BLaER1 treated with 17β-estradiol and CSF1 and Interleukin-3, amounts not matched to agents 10 nM and 100 nM (cell line): ENCODE data around the gene XK.
A peak's percentile ranks its signal among the peaks of the same experiment; 100 is the strongest.
"Not testable (repeated sequence)": the region's sequence is repeated elsewhere in the genome, so short reads cannot be mapped to it uniquely, and the experiment has no call there.

ENCODE experiments used
- H3K27ac ChIP-seq, 11 experiments: shearing (Covaris generic); formaldehyde crosslinking; 2 replicates each; pipeline ENCODE4 v1.8.1; 2022
- H3K27me3 ChIP-seq, 11 experiments: shearing (Covaris generic); formaldehyde crosslinking; 2 replicates each; pipeline ENCODE4 v1.8.1; 2022
- H3K36me3 ChIP-seq, 11 experiments: shearing (Covaris generic); formaldehyde crosslinking; 2 replicates each; pipeline ENCODE4 v1.8.1; 2022
- H3K4me1 ChIP-seq, 10 experiments: shearing (Covaris generic); formaldehyde crosslinking; 2 replicates each; pipeline ENCODE4 v1.8.1; 2022
- H3K4me2 ChIP-seq, 11 experiments: shearing (Covaris generic); formaldehyde crosslinking; 2 replicates each; pipeline ENCODE4 v1.8.1; 2022
- H3K4me3 ChIP-seq, 10 experiments: shearing (Covaris generic); formaldehyde crosslinking; 2 replicates each; pipeline ENCODE4 v1.8.1; 2022
- H3K9ac ChIP-seq, 11 experiments: shearing (Covaris generic); formaldehyde crosslinking; 2 replicates each; pipeline ENCODE4 v1.8.1; 2022
- H3K9me3 ChIP-seq, 11 experiments: shearing (Covaris generic); formaldehyde crosslinking; replicated peaks in 1 of 11; 2 replicates each; pipeline ENCODE4 v1.8.1; 2022
- H4K20me1 ChIP-seq, 11 experiments: shearing (Covaris generic); formaldehyde crosslinking; 2 replicates each; pipeline ENCODE4 v1.8.1; 2022
- Cebpa-rat ChIP-seq, 11 experiments: shearing (Covaris generic); IDR thresholded peaks; 2 replicates each; pipeline ENCODE4 v1.8.1; 2022

The XK gene

DNA sequence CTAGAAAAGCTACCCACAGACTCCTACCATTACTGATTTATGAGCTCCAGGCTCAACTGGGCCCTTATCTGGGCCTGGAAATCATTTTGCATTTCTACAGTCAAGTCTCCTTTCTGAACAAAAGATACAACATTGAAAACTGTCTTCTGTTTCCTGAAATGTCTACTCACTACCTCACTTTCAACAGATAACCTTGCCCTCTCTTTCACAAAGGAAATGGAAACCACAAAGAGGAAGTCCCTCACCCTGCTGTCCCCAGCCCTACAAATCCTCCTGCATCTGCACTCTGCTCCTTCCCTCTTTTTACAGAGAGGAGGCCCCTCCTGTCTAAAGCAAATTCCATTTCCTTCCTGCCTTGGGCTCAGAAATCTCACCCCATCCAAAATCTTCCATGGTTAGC, 69.4 kb downstream of the XK start:
- peaks cover 0 to 80% (median 61%) of the 10 kb centered on the region in 11 experiments; a peak in 18 of 22 replicates for H3K9me3 ChIP-seq
- peak overlapping the region; percentile 77 to 94 (median 86) for H3K4me2 ChIP-seq
- H3K4me3 ChIP-seq = peak overlapping the region in 3 of 10 experiments; percentile 7 to 38 (median 26); a peak in 6 of 20 replicates
- no peaks in the 10 kb centered on the region for H4K20me1 ChIP-seq
- TF ChIP-seq Cebpa-rat (IDR thresholded peaks at IDR 0.05) = 0 out of 22 replicates have a peak, but pooled peaks of 1 of the 11 experiments have one; percentile 17
- peak overlapping the region; percentile 31 to 86 (median 80); a peak in 20 of 22 replicates for H3K9ac ChIP-seq
- peaks cover 48 to 89% (median 54%) of the 10 kb centered on the region in 10 experiments for H3K4me1 ChIP-seq
- H3K27ac ChIP-seq = peak overlapping the region; percentile 53 to 97 (median 94); a peak in 21 of 22 replicates
- peaks cover 0 to under 1% (median 0%) of the 10 kb centered on the region in 11 experiments; a peak in 4 of 22 replicates for H3K36me3 ChIP-seq
- no peaks in the 10 kb centered on the region for H3K27me3 ChIP-seq

DNA sequence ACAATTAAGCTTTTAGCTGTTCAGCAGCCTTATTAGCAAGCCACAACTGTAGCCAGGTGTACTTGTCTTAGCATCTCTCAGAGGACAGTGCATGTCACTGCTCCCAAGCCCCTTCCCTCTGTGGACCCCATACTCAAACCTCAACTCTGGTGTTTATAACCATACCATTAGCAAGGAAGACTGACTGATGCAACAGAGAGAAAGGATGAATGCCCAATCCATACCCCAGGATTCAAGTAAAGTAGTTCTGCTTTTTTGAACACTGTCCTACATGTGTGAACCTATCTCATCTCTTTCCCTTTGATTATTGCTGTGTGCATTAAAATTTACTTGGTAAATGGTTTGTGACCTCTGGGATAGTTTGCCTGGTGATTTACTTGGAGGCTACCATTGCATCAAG, 71.5 kb downstream of the XK start:
- no peaks in the 10 kb centered on the region for H4K20me1 ChIP-seq
- H3K9ac ChIP-seq = no peak overlapping the region
- H3K9me3 ChIP-seq = peaks cover 0 to 73% (median 53%) of the 10 kb centered on the region in 11 experiments; a peak in 18 of 22 replicates
- H3K4me1 ChIP-seq = peaks cover 48 to 95% (median 54%) of the 10 kb centered on the region in 10 experiments
- no peak overlapping the region for H3K4me3 ChIP-seq
- TF ChIP-seq Cebpa-rat (IDR thresholded peaks at IDR 0.05) = no peak
- H3K4me2 ChIP-seq = peak overlapping the region; percentile 24 to 94 (median 85); a peak in 19 of 22 replicates
- H3K27me3 ChIP-seq = no peaks in the 10 kb centered on the region
- peak overlapping the region in 10 of 11 experiments; percentile 34 to 97 (median 94); a peak in 20 of 22 replicates for H3K27ac ChIP-seq
- H3K36me3 ChIP-seq = peaks cover 0 to 4% (median 0%) of the 10 kb centered on the region in 11 experiments; a peak in 4 of 22 replicates

DNA sequence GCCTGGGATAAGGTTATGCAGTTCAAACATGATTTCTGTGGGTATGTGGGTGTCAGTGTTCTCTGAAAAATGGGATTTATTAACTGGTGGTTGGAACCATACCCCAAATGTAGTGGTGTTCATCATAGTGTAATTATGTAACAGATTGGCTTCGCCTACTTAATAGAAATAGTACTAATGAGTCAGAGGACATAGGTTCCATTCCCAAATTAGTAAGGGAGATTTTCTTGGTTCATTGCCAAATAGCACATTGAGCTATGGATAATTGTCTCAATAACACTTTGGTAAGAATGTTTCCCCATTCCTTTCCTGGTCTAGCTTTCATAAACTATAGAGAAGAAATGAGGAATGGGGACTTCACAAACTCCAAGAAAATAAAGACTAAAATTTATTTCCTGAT, 73.8 kb downstream of the XK start:
- Histone ChIP-seq H4K20me1 (no peaks in the 10 kb centered on the region), H3K9ac (no peak overlapping the region), H3K4me2 (peak overlapping the region in 4 of 11 experiments; percentile 12 to 83 (median 50); a peak in 7 of 22 replicates), H3K27ac (peak overlapping the region in 4 of 11 experiments; percentile 1 to 93 (median 22); a peak in 5 of 22 replicates), H3K9me3 (peaks cover 0 to 52% (median 36%) of the 10 kb centered on the region in 11 experiments; a peak in 16 of 22 replicates), H3K4me1 (peaks cover 42 to 94% (median 46%) of the 10 kb centered on the region in 10 experiments), H3K4me3 (no peak overlapping the region), H3K27me3 (no peaks in the 10 kb centered on the region), H3K36me3 (peaks cover 0 to 4% (median 0%) of the 10 kb centered on the region in 11 experiments; a peak in 3 of 22 replicates)
- no peak for TF ChIP-seq Cebpa-rat (IDR thresholded peaks at IDR 0.05)

DNA sequence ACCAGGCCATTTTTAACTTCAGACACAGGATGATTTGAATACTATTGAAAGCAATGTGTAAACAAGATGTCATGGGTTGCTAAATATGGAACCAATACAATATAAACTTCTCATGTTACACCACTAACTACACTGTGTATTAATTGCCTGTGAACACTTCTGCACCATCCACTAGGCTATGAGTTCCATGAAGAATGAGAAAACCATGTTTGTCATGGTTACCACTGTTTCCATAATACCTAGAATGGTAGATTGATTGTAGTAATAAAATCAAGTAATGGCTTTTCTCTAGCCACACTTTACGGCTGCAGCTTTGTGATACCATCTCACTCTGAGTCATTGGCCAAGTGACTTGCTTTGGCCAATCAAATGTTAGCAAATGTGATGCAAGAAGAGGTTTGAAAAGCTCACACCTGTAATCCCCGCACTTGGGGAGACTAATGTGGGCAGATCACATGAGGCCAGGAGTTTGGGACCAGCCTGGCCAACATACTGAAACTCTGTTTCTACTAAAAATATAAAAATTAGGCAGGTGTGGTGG, 74.4 kb downstream of the XK start:
- H3K36me3 ChIP-seq = peaks cover 0 to 4% (median 0%) of the 10 kb centered on the region in 11 experiments; a peak in 3 of 22 replicates
- H3K27ac ChIP-seq = peak overlapping the region in 3 of 11 experiments; percentile 5 to 28 (median 15); a peak in 4 of 22 replicates
- no peak overlapping the region for H3K9ac ChIP-seq
- no peaks in the 10 kb centered on the region for H4K20me1 ChIP-seq
- peak overlapping the region in 3 of 11 experiments; percentile 39 to 83 (median 60); a peak in 5 of 22 replicates for H3K4me2 ChIP-seq
- peaks cover 36 to 94% (median 44%) of the 10 kb centered on the region in 10 experiments for H3K4me1 ChIP-seq
- peaks cover 0 to 52% (median 36%) of the 10 kb centered on the region in 11 experiments; a peak in 16 of 22 replicates for H3K9me3 ChIP-seq
- H3K4me3 ChIP-seq = no peak overlapping the region
- TF ChIP-seq Cebpa-rat (IDR thresholded peaks at IDR 0.05) = no peak
- H3K27me3 ChIP-seq = no peaks in the 10 kb centered on the region

DNA sequence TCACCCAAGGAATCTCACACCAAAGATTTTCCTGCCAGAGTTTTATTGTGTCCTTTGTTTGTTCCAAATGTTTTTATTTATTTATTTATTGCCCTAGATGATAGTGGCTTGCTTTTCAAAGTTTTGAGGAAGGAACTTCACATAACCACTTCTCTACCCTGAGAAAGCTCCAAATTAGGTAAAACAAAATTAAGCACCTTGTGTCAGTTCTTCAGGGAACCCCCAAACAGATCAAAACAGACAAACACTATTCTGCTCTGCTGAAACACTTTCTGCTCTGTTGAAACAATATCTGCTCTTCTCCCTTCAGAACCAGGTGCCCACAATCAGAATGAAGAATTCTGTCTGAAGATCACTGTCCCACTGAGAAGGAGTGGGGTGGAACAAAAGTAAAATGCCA, 77.8 kb downstream of the XK start:
- no peak for TF ChIP-seq Cebpa-rat (IDR thresholded peaks at IDR 0.05)
- Histone ChIP-seq H3K36me3 (peaks cover 0 to 4% (median 0%) of the 10 kb centered on the region in 11 experiments; a peak in 2 of 22 replicates), H3K4me3 (no peak overlapping the region), H3K9me3 (peaks cover 0 to 37% (median 24%) of the 10 kb centered on the region in 11 experiments; a peak in 18 of 22 replicates), H3K9ac (peak overlapping the region in 5 of 11 experiments; percentile 14 to 53 (median 41); a peak in 7 of 22 replicates), H4K20me1 (no peaks in the 10 kb centered on the region), H3K4me2 (peak overlapping the region; percentile 0 to 73 (median 41); a peak in 17 of 22 replicates), H3K27me3 (no peaks in the 10 kb centered on the region), H3K27ac (peak overlapping the region in 8 of 11 experiments; percentile 12 to 75 (median 54); a peak in 16 of 22 replicates), H3K4me1 (peaks cover 20 to 92% (median 42%) of the 10 kb centered on the region in 10 experiments)

DNA sequence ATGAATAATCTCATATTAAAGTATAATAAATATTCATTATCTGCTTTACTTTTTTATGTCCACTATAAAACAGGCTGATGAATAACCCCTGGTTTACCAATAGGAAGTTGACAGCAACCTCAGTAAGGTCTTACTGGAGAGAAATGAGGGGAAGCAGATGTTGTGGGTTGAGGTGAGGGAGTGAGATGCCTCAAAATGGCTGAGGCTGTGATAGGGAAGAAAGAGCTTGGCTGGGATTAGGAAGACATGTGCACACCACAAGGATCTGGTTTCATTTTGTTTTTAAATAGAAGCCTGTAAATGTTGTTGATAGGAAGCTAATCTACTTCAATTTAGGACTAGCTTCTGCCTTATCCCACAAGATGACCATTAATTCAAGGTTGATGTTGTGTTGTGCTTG, 79.9 kb downstream of the XK start:
- Histone ChIP-seq H3K9me3 (peaks cover 0 to 35% (median 24%) of the 10 kb centered on the region in 11 experiments; a peak in 19 of 22 replicates), H3K4me1 (peaks cover 20 to 76% (median 40%) of the 10 kb centered on the region in 10 experiments), H3K27me3 (no peaks in the 10 kb centered on the region), H3K4me2 (peak overlapping the region; percentile 38 to 69 (median 53)), H3K4me3 (no peak overlapping the region), H4K20me1 (no peaks in the 10 kb centered on the region), H3K27ac (peak overlapping the region in 10 of 11 experiments; percentile 9 to 83 (median 75); a peak in 18 of 22 replicates), H3K9ac (peak overlapping the region in 3 of 11 experiments; percentile 4 to 35 (median 23); a peak in 6 of 22 replicates), H3K36me3 (no peaks in the 10 kb centered on the region; a peak in 1 of 22 replicates)
- TF ChIP-seq Cebpa-rat (IDR thresholded peaks at IDR 0.05) = no peak

DNA sequence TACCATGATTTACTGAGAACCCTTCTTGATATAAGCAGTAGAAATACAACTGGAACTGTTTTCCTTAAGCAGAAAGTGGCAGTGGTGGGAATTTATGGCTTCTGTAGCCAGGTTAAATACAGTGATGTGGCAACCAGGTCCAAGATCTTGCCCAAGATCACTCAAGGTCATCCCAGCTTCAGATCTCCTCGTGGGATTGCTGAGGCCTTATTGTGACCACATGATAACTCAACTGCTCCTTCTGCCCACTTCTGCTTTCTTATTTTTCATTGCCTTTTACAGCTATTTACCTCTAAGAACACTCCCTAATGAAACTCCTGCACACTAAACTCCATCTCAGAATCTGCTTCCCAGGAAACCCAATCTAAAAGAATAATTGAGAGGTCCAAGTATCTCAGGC, 81.8 kb downstream of the XK start:
- peak in 3 of 11 experiments; percentile 19 to 50 (median 40); a peak in 3 of 22 replicates for TF ChIP-seq Cebpa-rat (IDR thresholded peaks at IDR 0.05)
- Histone ChIP-seq H3K36me3 (no peaks in the 10 kb centered on the region; a peak in 1 of 22 replicates), H3K4me1 (peaks cover 20 to 62% (median 40%) of the 10 kb centered on the region in 10 experiments), H3K27ac (peak overlapping the region in 7 of 11 experiments; percentile 45 to 79 (median 77); a peak in 14 of 22 replicates), H3K9me3 (peaks cover 0 to 32% (median 23%) of the 10 kb centered on the region in 11 experiments; a peak in 19 of 22 replicates), H3K9ac (peak overlapping the region in 1 of 11 experiments; percentile 10; a peak in 1 of 22 replicates), H4K20me1 (no peaks in the 10 kb centered on the region), H3K4me3 (no peak overlapping the region), H3K4me2 (peak overlapping the region in 8 of 11 experiments; percentile 11 to 68 (median 32); a peak in 14 of 22 replicates), H3K27me3 (no peaks in the 10 kb centered on the region)

DNA sequence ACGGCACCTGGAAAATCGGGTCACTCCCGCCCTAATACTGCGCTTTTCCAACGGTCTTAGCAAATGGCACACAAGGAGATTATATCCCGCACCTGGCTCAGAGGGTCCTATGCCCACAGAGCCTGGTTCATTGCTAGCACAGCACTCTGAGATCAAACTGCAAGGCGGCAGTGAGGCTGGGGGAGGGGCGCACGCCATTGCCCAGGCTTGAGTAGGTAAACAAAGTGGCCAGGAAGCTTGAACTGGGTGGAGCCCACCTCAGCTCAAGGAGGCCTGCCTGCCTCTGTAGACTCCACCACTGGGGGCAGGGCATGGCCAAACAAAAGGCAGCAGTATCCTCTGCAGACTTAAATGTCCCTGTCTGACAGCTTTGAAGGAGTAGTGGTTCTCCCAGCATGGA, 83.3 kb downstream of the XK start:
- peaks cover 0 to 32% (median 23%) of the 10 kb centered on the region in 11 experiments; a peak in 19 of 22 replicates for H3K9me3 ChIP-seq

More for the DNA sequence above, 83.3 kb downstream of the XK start:
- Histone ChIP-seq H3K4me1 (peaks cover 12 to 48% (median 31%) of the 10 kb centered on the region in 10 experiments), H3K27ac (peak overlapping the region in 2 of 11 experiments; percentile 19 to 35; a peak in 2 of 22 replicates)
- H3K36me3 ChIP-seq, H3K4me3 ChIP-seq, H3K4me2 ChIP-seq, H4K20me1 ChIP-seq, H3K27me3 ChIP-seq, H3K9ac ChIP-seq: not testable (repeated sequence)
